MM.1S (cell line): ENCODE measurements around the gene CD300LF.

Source experiments
- CTCF ChIP-seq: fragments of 300-600 bp; sonication (generic); IDR thresholded peaks from 2 replicates; pipeline ENCODE4 v1.5.1; 2016; ENCODE audit warnings: antibody characterized with exemption, low read length, mixed read lengths
- EZH2 ChIP-seq: fragments of 300-600 bp; sonication (generic); optimal IDR thresholded peaks from 2 replicates; pipeline ENCODE3; 2017; ENCODE audit warnings: low read depth, mild to moderate bottlenecking, antibody characterized with exemption, low read length, mixed read lengths
- EZH2phosphoT487 ChIP-seq: fragments of 300-600 bp; sonication (generic); IDR thresholded peaks from 2 replicates; pipeline ENCODE4 v1.6.1; 2018; ENCODE audit warnings: antibody characterized with exemption, low read length

- TF ChIP-seq CTCF, result no peak
- TF ChIP-seq EZH2phosphoT487, result no peak
- TF ChIP-seq EZH2, result no peak
These were observed 64.7 kb downstream of the CD300LF start for GRCh38 chr17:74647871-74648672.
